IMR-90 (cell line): ENCODE results near the gene DCDC2B. TPM values are rescaled to one million over a fixed set of nuclear protein-coding genes. Genes with fewer than 3 reads are reported as not detected.
A peak's percentile ranks its signal among the peaks of the same experiment; 100 is the strongest.

Experiments used
- ATAC-seq: fragments of 200-7000 bp; cut with Tn5 transposase; 2 replicates; pipeline ENCODE4 v1.9.1; 2020; ENCODE audit warnings: low read depth, mild to moderate bottlenecking, moderate library complexity
- BruUV-seq: library from RNA; stranded (reverse); fragments of 400-500 nt; replicated peaks from 2 replicates; lab custom pipeline; 2021; lab: Mats Ljungman, UMichigan
- CTCF ChIA-PET: fragments of 300-600 bp; formaldehyde crosslinking; extraction: SDS; loops from one replicate; lab custom pipeline; 2021; ENCODE audit warnings: antibody characterized with exemption; lab: Yijun Ruan, JAX
- POLR2A ChIA-PET: fragments of 300-600 bp; sonication (Branson Sonifier 250); formaldehyde crosslinking; loops from one replicate; lab custom pipeline; 2022; ENCODE audit warnings: antibody characterized with exemption; ENCODE audit not compliant: unreplicated experiment; lab: Charles Lee
- DNase-seq: peaks from one replicate; pipeline ENCODE4 v3.0.0; 2013
- H2AFZ ChIP-seq: replicated peaks from 2 replicates; pipeline ENCODE3; 2013; ENCODE audit warnings: low read length, mild to moderate bottlenecking; ENCODE audit not compliant: poor library complexity
- H2AK5ac ChIP-seq: 2 replicates; pipeline ENCODE4 v1.6.1; 2013; ENCODE audit warnings: low read depth, low read length, inconsistent platforms
- H2AK9ac ChIP-seq: replicated peaks from 2 replicates; pipeline ENCODE3; 2013; ENCODE audit warnings: mild to moderate bottlenecking, low read depth, low read length, moderate library complexity; ENCODE audit not compliant: poor library complexity
- H2BK120ac ChIP-seq: 2 replicates; pipeline ENCODE4 v1.6.1; 2013; ENCODE audit warnings: low read depth, low read length, inconsistent platforms
- H2BK15ac ChIP-seq: 3 replicates; pipeline ENCODE4 v1.6.1; 2013; ENCODE audit warnings: low read depth, low read length, inconsistent platforms
- H2BK20ac ChIP-seq: 2 replicates; pipeline ENCODE4 v1.6.1; 2013; ENCODE audit warnings: low read depth, mild to moderate bottlenecking, inconsistent platforms, low read length, moderate library complexity
- H2BK5ac ChIP-seq: 2 replicates; pipeline ENCODE4 v1.6.1; 2013; ENCODE audit warnings: mild to moderate bottlenecking, low read depth, low read length, inconsistent platforms; ENCODE audit not compliant: poor library complexity, severe bottlenecking
- H3K14ac ChIP-seq: replicated peaks from 2 replicates; pipeline ENCODE4 v1.6.1; 2013; ENCODE audit warnings: low read depth, low read length, inconsistent platforms
- H3K18ac ChIP-seq: 2 replicates; pipeline ENCODE4 v1.6.1; 2013; ENCODE audit warnings: low read depth, low read length, control low read depth
- H3K23ac ChIP-seq: 2 replicates; pipeline ENCODE4 v1.6.1; 2013; ENCODE audit warnings: low read depth, low read length, inconsistent platforms
- H3K27ac ChIP-seq: 2 replicates; pipeline ENCODE4 v1.5.1; 2013; ENCODE audit warnings: mild to moderate bottlenecking, control low read depth, low read length; ENCODE audit not compliant: insufficient read depth
- H3K27me3 ChIP-seq: 2 replicates; pipeline ENCODE4 v1.6.1; 2013; ENCODE audit warnings: low read length; ENCODE audit not compliant: control insufficient read depth, insufficient read depth
- H3K36me3 ChIP-seq: 2 replicates; pipeline ENCODE4 v1.6.1; 2013; ENCODE audit warnings: low read length, mixed read lengths; ENCODE audit not compliant: control insufficient read depth, insufficient read depth
- H3K4ac ChIP-seq: 2 replicates; pipeline ENCODE4 v1.6.1; 2013; ENCODE audit warnings: low read depth, low read length, inconsistent platforms
- H3K4me1 ChIP-seq: 2 replicates; pipeline ENCODE4 v1.6.1; 2013; ENCODE audit warnings: low read length, mixed read lengths; ENCODE audit not compliant: control insufficient read depth, insufficient read depth
- H3K4me2 ChIP-seq: 2 replicates; pipeline ENCODE4 v1.6.1; 2013; ENCODE audit warnings: low read depth, mild to moderate bottlenecking, control low read depth, low read length, moderate library complexity
- H3K4me3 ChIP-seq: 2 replicates; pipeline ENCODE4 v1.5.1; 2013; ENCODE audit warnings: low read depth, mild to moderate bottlenecking, control low read depth, low read length, moderate library complexity; ENCODE audit not compliant: insufficient read depth
- H3K56ac ChIP-seq: 2 replicates; pipeline ENCODE4 v1.6.1; 2013; ENCODE audit warnings: low read length, inconsistent platforms; ENCODE audit not compliant: insufficient read depth; ENCODE audit errors: extremely low read depth
- H3K79me1 ChIP-seq, 2 experiments: 2 replicates each; pipeline ENCODE4 v1.6.1; 2013; ENCODE audit warnings: low read length in 2 of 2, inconsistent platforms in 1 of 2, low read depth in 1 of 2
- H3K9ac ChIP-seq: 2 replicates; pipeline ENCODE4 v1.6.1; 2013; ENCODE audit warnings: low read depth, low read length, control low read depth
- H3K9me1 ChIP-seq: 2 replicates; pipeline ENCODE4 v1.6.1; 2013; ENCODE audit warnings: low read length, inconsistent platforms; ENCODE audit not compliant: insufficient read depth
- H3K9me3 ChIP-seq: 2 replicates; pipeline ENCODE4 v1.6.1; 2013; ENCODE audit warnings: low read length; ENCODE audit not compliant: control insufficient read depth, insufficient read depth
- H4K20me1 ChIP-seq: 2 replicates; pipeline ENCODE4 v1.6.1; 2013; ENCODE audit warnings: low read length, inconsistent platforms; ENCODE audit not compliant: insufficient read depth
- H4K5ac ChIP-seq: 2 replicates; pipeline ENCODE4 v1.6.1; 2013; ENCODE audit warnings: mild to moderate bottlenecking, low read depth, low read length, control low read depth
- H4K8ac ChIP-seq, 2 experiments: 2 replicates each; pipeline ENCODE4 v1.6.1; 2013; ENCODE audit warnings: low read depth in 2 of 2, low read length in 2 of 2, control low read depth in 1 of 2, inconsistent platforms in 1 of 2
- H4K91ac ChIP-seq: 2 replicates; pipeline ENCODE4 v1.6.1; 2013; ENCODE audit warnings: low read depth, low read length, inconsistent platforms; ENCODE audit not compliant: insufficient read depth
- CTCF ChIP-seq: conservative IDR thresholded peaks from 2 replicates; pipeline ENCODE4 v1.5.1; 2012; ENCODE audit warnings: mild to moderate bottlenecking, low read depth, low read length, improper control_type of control experiment
- MAZ ChIP-seq: IDR thresholded peaks from 2 replicates; pipeline ENCODE4 v1.6.1; 2012; ENCODE audit warnings: low read depth, mild to moderate bottlenecking, low read length, improper control_type of control experiment, moderate library complexity, borderline replicate concordance
- RAD21 ChIP-seq: IDR thresholded peaks from 2 replicates; pipeline ENCODE4 v1.6.1; 2012; ENCODE audit warnings: low read length, improper control_type of control experiment
- RCOR1 ChIP-seq: IDR thresholded peaks from 2 replicates; pipeline ENCODE4 v1.6.1; 2012; ENCODE audit warnings: mild to moderate bottlenecking, low read length, improper control_type of control experiment; ENCODE audit not compliant: insufficient replicate concordance
- SMC3 ChIP-seq: fragments of 150-350 bp; IDR thresholded peaks from 2 replicates; pipeline ENCODE4 v1.6.1; 2016; ENCODE audit warnings: low read depth, mild to moderate bottlenecking, antibody characterized with exemption, low read length, moderate library complexity
- WGBS, 2 experiments: methylation state at CpG; one replicate each; pipeline versions ENCODE4 v1.1.5 to v1.1.7; 2013; ENCODE audit warnings: missing lambda C conversion rate in 2 of 2; ENCODE audit not compliant: insufficient read length in 1 of 2; ENCODE audit errors: extremely low coverage in 2 of 2; 5-methylcytosine and 5-hydroxymethylcytosine counted together
- dilution Hi-C: fragments of 300-500 bp; cut with HindIII; formaldehyde crosslinking; loops from one replicate; pipeline ENCODE4 v1.14.3; 2018; ENCODE audit warnings: low sequenced_read_pairs; ENCODE audit not compliant: unreplicated experiment
- in situ Hi-C: fragments of 300-500 bp; cut with MboI; formaldehyde crosslinking; loops from 3 replicates; pipeline ENCODE4 v1.14.3; 2019; ENCODE audit warnings: low sequenced_read_pairs, inconsistent platforms, mixed read lengths
- intact Hi-C: fragments of 100-400 bp; cut with micrococcal nuclease; formaldehyde crosslinking; loops from 2 replicates; pipeline ENCODE4 v1.10.0; 2022
- polyA plus RNA-seq, 3 experiments: library from polyadenylated mRNA; depleted of rRNA; stranded (reverse); fragments of >200 nt; gene quantifications; 2 replicates each; pipeline ENCODE4 v1.2.3, GENCODE V29; 2012; ENCODE audit warnings: low replicate concordance in 1 of 3
- total RNA-seq: library from RNA; depleted of rRNA; stranded (reverse); fragments of >200 nt; gene quantifications from 2 replicates; pipeline ENCODE4 v1.2.3, GENCODE V29; 2012

DCDC2B gene
- total and polyA plus RNA-seq, 2 of the 4 experiments (the other 2 are of a cell fraction), result not detected

GRCh38 chr1:32215629-32216480 is 7.0 kb downstream of the DCDC2B start:
- H3K18ac ChIP-seq, result no peak overlapping the region
- H3K9me1 ChIP-seq, result peaks cover 3% of the 10 kb centered on the region
- no peak overlapping the region for H2AK9ac ChIP-seq
- TF ChIP-seq MAZ (peak; percentile 42; the same call in 1 of the 2 replicates), RAD21 (peak; percentile 91), CTCF (peak; percentile 83), SMC3 (peak; percentile 90), RCOR1 (no peak)
- no peak overlapping the region for H4K5ac ChIP-seq
- peak overlapping the region; percentile 25 for H2AFZ ChIP-seq
- POLR2A ChIA-PET, result no interaction called here
- no peak overlapping the region for H3K4ac ChIP-seq
- H3K23ac ChIP-seq, result no peak overlapping the region
- 20% methylated on average over 1 of the region's 10 CpGs; no CpG with 5 or more reads in 1 of the 2 experiments for WGBS, 2 experiments
- dilution Hi-C loops, result no loop called here
- H3K9ac ChIP-seq, result no peak overlapping the region
- peaks cover 12 to 37% of the 10 kb centered on the region in 2 experiments for H3K79me1 ChIP-seq
- peak; percentile 97 for ATAC-seq
- H3K27me3 ChIP-seq, result no peaks in the 10 kb centered on the region
- no peak overlapping the region for H3K4me2 ChIP-seq
- H3K56ac ChIP-seq, result no peak overlapping the region
- no TSS peak for BruUV-seq
- no peak overlapping the region for H4K8ac ChIP-seq
- H2BK120ac ChIP-seq, result no peak overlapping the region
- intact Hi-C loops, result loop anchor here (1.0 kb wide), 4 partner anchors 100 to 198 kb away; partner anchors contain the start of gene BSDC1
- H3K4me3 ChIP-seq, result no peak overlapping the region
- H3K4me1 ChIP-seq, result peaks cover 3% of the 10 kb centered on the region; the same call in 1 of the 2 replicates
- peaks cover 35% of the 10 kb centered on the region for H3K36me3 ChIP-seq
- H3K14ac ChIP-seq, result no peak overlapping the region
- H3K9me3 ChIP-seq, result no peaks in the 10 kb centered on the region
- no peak overlapping the region for H2BK20ac ChIP-seq
- no peak overlapping the region for H2BK5ac ChIP-seq
- H2AK5ac ChIP-seq, result no peak overlapping the region; the same call in 1 of the 2 replicates
- no peaks in the 10 kb centered on the region; the same call in 1 of the 2 replicates for H4K20me1 ChIP-seq
- H2BK15ac ChIP-seq, result no peak overlapping the region
- CTCF ChIA-PET, result interaction anchor here (0.7 to 1.5 kb wide), 12 partner anchors 10 to 185 kb away, joined by 3 to 6 read pairs (median 4); partner anchors contain the start of genes BSDC1 and IQCC
- in situ Hi-C loops, result loop anchor here (10.0 kb wide), 1 partner anchor 109 kb away; no protein-coding TSS in a partner anchor
- no peak overlapping the region for H4K91ac ChIP-seq
- DNase-seq, result peak; percentile 66
- H3K27ac ChIP-seq, result no peak overlapping the region
